ENCODE results near the gene FAM78B.

FAM78B gene

GRCh38 chr1:166133276-166133841, 33.4 kb downstream of the FAM78B start:
- H3K27ac ChIP-seq (ENCODE audit: low read length) = no peak overlapping the region
- no peaks in the 10 kb centered on the region for H3K4me1 ChIP-seq (ENCODE audit: insufficient read depth, low read length)
- no peak overlapping the region for H3K9ac ChIP-seq (ENCODE audit: low read depth, low read length)
- H3K4me3 ChIP-seq (ENCODE audit: low read depth in 1 of 2, low read length in 2 of 2) = no peak overlapping the region
- no peak overlapping the region for H3K4me2 ChIP-seq (ENCODE audit: insufficient read depth, low read length)
- peaks cover 2% of the 10 kb centered on the region for H3K9me3 ChIP-seq (ENCODE audit: insufficient read depth, low read length, severe bottlenecking)
- no peak for ATAC-seq (ENCODE audit: insufficient read depth, low read depth)
- no peaks in the 10 kb centered on the region for H3K79me2 ChIP-seq (ENCODE audit: insufficient read depth, low read length)
- H4K20me1 ChIP-seq (ENCODE audit: insufficient read depth, low read length) = no peaks in the 10 kb centered on the region
- peaks cover 13% of the 10 kb centered on the region for H3K27me3 ChIP-seq (ENCODE audit: insufficient read depth, low read length, poor library complexity)
- H3K36me3 ChIP-seq (ENCODE audit: insufficient read depth, low read length) = no peaks in the 10 kb centered on the region
- no peak overlapping the region for H2AFZ ChIP-seq (ENCODE audit: low read depth, low read length)
- TF ChIP-seq, protein P1, sequence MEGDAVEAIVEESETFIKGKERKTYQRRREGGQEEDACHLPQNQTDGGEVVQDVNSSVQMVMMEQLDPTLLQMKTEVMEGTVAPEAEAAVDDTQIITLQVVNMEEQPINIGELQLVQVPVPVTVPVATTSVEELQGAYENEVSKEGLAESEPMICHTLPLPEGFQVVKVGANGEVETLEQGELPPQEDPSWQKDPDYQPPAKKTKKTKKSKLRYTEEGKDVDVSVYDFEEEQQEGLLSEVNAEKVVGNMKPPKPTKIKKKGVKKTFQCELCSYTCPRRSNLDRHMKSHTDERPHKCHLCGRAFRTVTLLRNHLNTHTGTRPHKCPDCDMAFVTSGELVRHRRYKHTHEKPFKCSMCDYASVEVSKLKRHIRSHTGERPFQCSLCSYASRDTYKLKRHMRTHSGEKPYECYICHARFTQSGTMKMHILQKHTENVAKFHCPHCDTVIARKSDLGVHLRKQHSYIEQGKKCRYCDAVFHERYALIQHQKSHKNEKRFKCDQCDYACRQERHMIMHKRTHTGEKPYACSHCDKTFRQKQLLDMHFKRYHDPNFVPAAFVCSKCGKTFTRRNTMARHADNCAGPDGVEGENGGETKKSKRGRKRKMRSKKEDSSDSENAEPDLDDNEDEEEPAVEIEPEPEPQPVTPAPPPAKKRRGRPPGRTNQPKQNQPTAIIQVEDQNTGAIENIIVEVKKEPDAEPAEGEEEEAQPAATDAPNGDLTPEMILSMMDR (IDR thresholded peaks at IDR 0.05; ENCODE audit: borderline replicate concordance, extremely low read depth, low read length, poor library complexity, severe bottlenecking) = peak; percentile 69
- TF ChIP-seq EZH2 (IDR thresholded peaks at IDR 0.05; ENCODE audit: borderline replicate concordance, low read depth, low read length, severe bottlenecking) = no peak
- DNase-seq = peak; percentile 8

DNA sequence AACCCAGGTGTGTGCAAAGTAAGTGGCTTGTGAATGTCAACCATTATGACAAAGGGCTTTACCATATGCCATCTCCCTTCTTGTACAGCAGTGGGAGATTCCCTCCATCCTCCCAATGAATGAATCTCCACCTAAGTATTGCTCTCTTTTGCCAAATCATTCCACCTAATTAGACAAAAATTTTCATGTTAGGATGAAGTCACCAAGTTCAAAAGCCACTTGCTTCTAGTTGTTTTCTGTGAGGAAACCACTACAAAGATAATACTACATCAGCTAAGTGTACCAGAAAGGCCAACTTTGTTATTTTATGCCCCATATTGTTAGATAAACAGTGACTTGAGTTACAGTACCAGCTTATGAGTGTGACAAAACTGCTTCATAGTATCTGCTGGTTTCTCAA, 34.3 kb downstream of the FAM78B start:
- Histone ChIP-seq H3K4me1 (ENCODE audit: insufficient read depth, low read length) (no peaks in the 10 kb centered on the region), H3K79me2 (ENCODE audit: insufficient read depth, low read length) (no peaks in the 10 kb centered on the region), H3K36me3 (ENCODE audit: insufficient read depth, low read length) (no peaks in the 10 kb centered on the region), H3K4me3 (ENCODE audit: low read depth in 1 of 2, low read length in 2 of 2) (no peak overlapping the region), H3K9ac (ENCODE audit: low read depth, low read length) (no peak overlapping the region), H3K27ac (ENCODE audit: low read length) (no peak overlapping the region), H3K9me3 (ENCODE audit: insufficient read depth, low read length, severe bottlenecking) (peaks cover 2% of the 10 kb centered on the region), H3K4me2 (ENCODE audit: insufficient read depth, low read length) (no peak overlapping the region), H3K27me3 (ENCODE audit: insufficient read depth, low read length, poor library complexity) (peaks cover 13% of the 10 kb centered on the region), H2AFZ (ENCODE audit: low read depth, low read length) (no peak overlapping the region), H4K20me1 (ENCODE audit: insufficient read depth, low read length) (no peaks in the 10 kb centered on the region)
- TF ChIP-seq EZH2 (IDR thresholded peaks at IDR 0.05; ENCODE audit: borderline replicate concordance, low read depth, low read length, severe bottlenecking) = no peak
- TF ChIP-seq, protein P1 (IDR thresholded peaks at IDR 0.05; ENCODE audit: borderline replicate concordance, extremely low read depth, low read length, poor library complexity, severe bottlenecking) = no peak
- ATAC-seq (ENCODE audit: insufficient read depth, low read depth) = no peak
- no peak for DNase-seq

- Histone ChIP-seq H3K36me3 (ENCODE audit: insufficient read depth, low read length) (no peaks in the 10 kb centered on the region), H3K4me1 (ENCODE audit: insufficient read depth, low read length) (no peaks in the 10 kb centered on the region), H3K27ac (ENCODE audit: low read length) (no peak overlapping the region), H3K9ac (ENCODE audit: low read depth, low read length) (no peak overlapping the region), H3K79me2 (ENCODE audit: insufficient read depth, low read length) (no peaks in the 10 kb centered on the region), H3K9me3 (ENCODE audit: insufficient read depth, low read length, severe bottlenecking) (peaks cover 2% of the 10 kb centered on the region), H3K4me2 (ENCODE audit: insufficient read depth, low read length) (no peak overlapping the region), H3K4me3 (ENCODE audit: low read depth in 1 of 2, low read length in 2 of 2) (no peak overlapping the region), H4K20me1 (ENCODE audit: insufficient read depth, low read length) (no peaks in the 10 kb centered on the region), H3K27me3 (ENCODE audit: insufficient read depth, low read length, poor library complexity) (peaks cover 3% of the 10 kb centered on the region), H2AFZ (ENCODE audit: low read depth, low read length) (no peak overlapping the region)
- ATAC-seq (ENCODE audit: insufficient read depth, low read depth) (no peak), DNase-seq (no peak)
- TF ChIP-seq, protein P1 (IDR thresholded peaks at IDR 0.05; ENCODE audit: borderline replicate concordance, extremely low read depth, low read length, poor library complexity, severe bottlenecking) = no peak
- TF ChIP-seq EZH2 (IDR thresholded peaks at IDR 0.05; ENCODE audit: borderline replicate concordance, low read depth, low read length, severe bottlenecking) = no peak
Observed at GRCh38 chr1:166129006-166129405, 37.8 kb downstream of the FAM78B start.

Data from DND-41 (cell line).